OCI-LY7 (cell line): ENCODE data around the gene SDF2. TPM values are rescaled to one million over a fixed set of nuclear protein-coding genes. Genes with fewer than 3 reads are reported as not detected.

ENCODE experiments used
- BruUV-seq: library from RNA; stranded (reverse); fragments of 400-500 nt; replicated peaks from 2 replicates; lab custom pipeline; 2021; lab: Mats Ljungman, UMichigan
- CTCF ChIA-PET: fragments of 300-600 bp; sonication (Branson Sonifier 250); formaldehyde crosslinking; loops from one replicate; lab custom pipeline; 2022; ENCODE audit warnings: antibody characterized with exemption; ENCODE audit not compliant: unreplicated experiment; lab: Charles Lee
- POLR2A ChIA-PET: fragments of 300-600 bp; sonication (Branson Sonifier 250); formaldehyde crosslinking; loops from one replicate; lab custom pipeline; 2022; ENCODE audit warnings: antibody characterized with exemption; lab: Charles Lee
- DNase-seq: peaks from one replicate; pipeline ENCODE4 v3.0.0-alpha.2; 2015; ENCODE audit warnings: low spot score
- H2AFZ ChIP-seq: fragments of 200-600 bp; sonication (generic), shearing (Covaris generic); 2 replicates; pipeline ENCODE4 v1.6.1; 2014; ENCODE audit warnings: mild to moderate bottlenecking, antibody characterized with exemption, low read length, moderate library complexity
- H3K27ac ChIP-seq: fragments of 200-600 bp; sonication (generic); 2 replicates; pipeline ENCODE4 v1.5.1; 2014; ENCODE audit warnings: mixed run types, low read depth, mild to moderate bottlenecking, moderate library complexity, low read length, inconsistent platforms; ENCODE audit not compliant: poor library complexity, severe bottlenecking
- H3K36me3 ChIP-seq: fragments of 200-600 bp; sonication (generic); 2 replicates; pipeline ENCODE4 v1.6.1; 2014; ENCODE audit warnings: mild to moderate bottlenecking, antibody characterized with exemption, low read length, moderate library complexity, mixed read lengths; ENCODE audit not compliant: insufficient read depth
- H3K4me1 ChIP-seq: fragments of 200-600 bp; sonication (generic); 2 replicates; pipeline ENCODE4 v1.5.1; 2014; ENCODE audit warnings: mild to moderate bottlenecking, low read length; ENCODE audit not compliant: insufficient read depth, poor library complexity, severe bottlenecking
- H3K4me2 ChIP-seq: fragments of 200-600 bp; sonication (generic); 2 replicates; pipeline ENCODE4 v1.6.1; 2014; ENCODE audit warnings: mild to moderate bottlenecking, low read length
- H3K4me3 ChIP-seq: fragments of 200-600 bp; sonication (generic); 2 replicates; pipeline ENCODE4 v1.5.1; 2014; ENCODE audit warnings: mild to moderate bottlenecking, low read depth, low read length; ENCODE audit not compliant: poor library complexity, severe bottlenecking
- H3K79me2 ChIP-seq: fragments of 200-600 bp; sonication (generic); 2 replicates; pipeline ENCODE4 v1.6.1; 2016; ENCODE audit warnings: low read depth, mild to moderate bottlenecking, low read length, moderate library complexity, mixed read lengths; ENCODE audit not compliant: insufficient read depth
- H3K9me2 ChIP-seq: fragments of 200-600 bp; sonication (generic); 2 replicates; pipeline ENCODE4 v1.6.1; 2016; ENCODE audit warnings: mild to moderate bottlenecking, low read length, mixed read lengths; ENCODE audit not compliant: insufficient read depth
- H3K9me3 ChIP-seq: fragments of 200-600 bp; sonication (generic); 2 replicates; pipeline ENCODE4 v1.6.1; 2014; ENCODE audit warnings: mild to moderate bottlenecking, mixed run types, low read length, mixed read lengths
- H4K20me1 ChIP-seq: fragments of 200-600 bp; sonication (generic); 2 replicates; pipeline ENCODE4 v1.6.1; 2014; ENCODE audit warnings: mild to moderate bottlenecking, antibody characterized with exemption, low read length, moderate library complexity, mixed read lengths; ENCODE audit not compliant: insufficient read depth
- CTCF ChIP-seq: fragments of 200-600 bp; sonication (generic); conservative IDR thresholded peaks from 2 replicates; pipeline ENCODE4 v1.5.1; 2014; ENCODE audit warnings: mild to moderate bottlenecking, antibody characterized with exemption, low read length, moderate library complexity, mixed read lengths
- EZH2phosphoT487 ChIP-seq: fragments of 200-600 bp; sonication (generic); IDR thresholded peaks from 2 replicates; pipeline ENCODE4 v1.6.1; 2018; ENCODE audit warnings: low read depth, borderline replicate concordance, mild to moderate bottlenecking, mixed run types, antibody characterized with exemption, low read length, moderate library complexity, mixed read lengths
- intact Hi-C: fragments of 100-400 bp; cut with micrococcal nuclease; formaldehyde crosslinking; loops from one replicate; pipeline ENCODE4 v1.10.0; 2022; ENCODE audit not compliant: unreplicated experiment
- total RNA-seq, 2 experiments: library from RNA; depleted of rRNA in 1 of 2; stranded (reverse); fragments of >200 nt in 1 of 2; shearing (Covaris generic) in 1 of 2; gene quantifications; 2 replicates each; pipeline ENCODE4 v1.2.3, GENCODE V29; 2014 to 2022

Gene SDF2
- total RNA-seq, 2 experiments from 2014 or later = 31.8 to 38.6 TPM

DNA sequence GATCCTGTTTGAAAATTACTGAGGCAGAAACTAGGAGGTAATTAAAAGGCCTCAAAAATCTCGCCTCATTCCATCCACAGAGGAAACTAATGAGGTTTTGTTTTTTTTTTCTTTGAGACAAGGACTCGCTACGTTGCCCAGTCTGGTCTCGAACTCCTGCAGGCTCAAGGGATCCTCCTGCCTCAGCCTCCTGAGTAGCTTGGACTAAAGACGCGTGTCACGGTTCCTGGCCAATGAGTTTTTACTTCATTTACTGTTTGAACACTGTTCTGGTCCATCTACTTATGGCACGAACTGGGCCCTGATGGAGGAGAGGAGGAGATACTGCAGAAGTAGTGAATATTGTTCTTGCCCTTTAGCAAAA lies 16.1 kb downstream of the SDF2 start:
- H2AFZ ChIP-seq = peak overlapping the region; percentile 60; the same call in 1 of the 2 replicates
- CTCF ChIA-PET = interaction anchor here (0.6 to 2.3 kb wide), 3 partner anchors 15 to 155 kb away, joined by 3 to 13 read pairs (median 3); partner anchors contain the start of genes SDF2 and SUPT6H
- no peaks in the 10 kb centered on the region for H3K9me2 ChIP-seq
- DNase-seq = no peak
- POLR2A ChIA-PET = interaction anchor here (0.6 to 3.3 kb wide), 5 partner anchors 11 to 334 kb away, joined by 3 to 17 read pairs (median 4); partner anchors contain the start of genes SDF2 and SUPT6H
- peaks cover 53% of the 10 kb centered on the region for H3K36me3 ChIP-seq
- peaks cover 9% of the 10 kb centered on the region; the same call in 1 of the 2 replicates for H4K20me1 ChIP-seq
- peak overlapping the region; percentile 95 for H3K4me3 ChIP-seq
- no peaks in the 10 kb centered on the region for H3K9me3 ChIP-seq
- H3K27ac ChIP-seq = peak overlapping the region; percentile 70
- intact Hi-C loops = no loop called here
- no peak for TF ChIP-seq CTCF
- TF ChIP-seq EZH2phosphoT487 = no peak
- BruUV-seq = TSS peak; percentile 97
- H3K4me1 ChIP-seq = peaks cover 32% of the 10 kb centered on the region
- H3K4me2 ChIP-seq = peak overlapping the region; percentile 90
- H3K79me2 ChIP-seq = peaks cover 35% of the 10 kb centered on the region

DNA sequence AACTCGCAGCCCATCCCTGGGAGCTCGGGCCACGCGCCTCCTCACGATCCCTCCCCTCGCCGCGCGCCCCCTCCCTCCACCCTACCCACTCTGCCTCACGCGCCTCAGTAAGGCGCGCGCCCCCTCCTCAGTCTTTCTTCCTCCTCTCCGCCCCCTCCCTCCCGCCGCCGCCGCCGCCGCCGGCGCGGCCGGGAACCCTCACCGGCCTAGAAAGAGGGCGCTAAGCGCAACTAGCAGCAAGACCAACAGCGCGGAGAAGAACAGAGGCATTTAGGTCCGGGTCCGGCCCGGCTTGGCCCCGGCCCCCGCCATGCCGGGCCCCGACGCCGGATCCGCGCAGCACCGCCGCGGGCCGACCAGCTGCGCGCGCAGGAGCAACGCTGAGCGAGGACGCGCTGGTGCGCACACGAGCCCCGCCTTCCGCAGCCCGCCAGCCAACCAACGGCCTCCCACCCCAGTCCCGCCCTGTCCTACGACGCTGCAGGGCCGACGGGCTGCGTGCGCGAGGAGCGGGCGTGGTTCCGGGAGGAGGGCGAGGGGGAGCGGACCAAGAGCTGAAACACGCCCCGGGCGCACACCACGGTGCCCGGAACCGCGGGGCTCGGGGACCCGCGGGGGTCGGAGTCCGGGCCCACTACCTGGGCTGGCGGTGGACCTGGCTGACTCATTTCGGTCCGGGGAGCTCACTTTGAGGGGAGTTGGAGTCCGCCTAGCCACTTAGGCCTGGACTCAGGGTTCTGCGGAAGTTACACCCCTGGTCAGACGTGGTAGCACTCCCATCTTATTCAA lies 16.7 kb downstream of the SDF2 start, which contains the start of gene BLTP2:
BLTP2 (minus strand) TSS at position 372 of the 789 bp plus-strand sequence; CDS start at position 270, 102 bp downstream.
- Histone ChIP-seq H3K27ac (peak within 1 kb of the TSS; percentile 70), H4K20me1 (peaks cover 9% of the 10 kb centered on the region; the same call in 1 of the 2 replicates), H3K79me2 (peaks cover 37% of the 10 kb centered on the region), H3K36me3 (peaks cover 57% of the 10 kb centered on the region), H3K4me1 (peaks cover 32% of the 10 kb centered on the region), H3K9me3 (no peaks in the 10 kb centered on the region), H2AFZ (peak within 1 kb of the TSS; percentile 61), H3K4me3 (peak within 1 kb of the TSS; percentile 95), H3K9me2 (no peaks in the 10 kb centered on the region), H3K4me2 (peak within 1 kb of the TSS; percentile 90)
- ChIA-PET POLR2A (interaction anchor here (0.7 to 3.3 kb wide), 7 partner anchors 10 to 1012 kb away, joined by 3 to 17 read pairs (median 4); partner anchors contain the start of genes ALDOC, SDF2 and SUPT6H), CTCF (interaction anchor here (0.6 to 2.3 kb wide), 4 partner anchors 15 to 155 kb away, joined by 3 to 13 read pairs (median 3); partner anchors contain the start of genes SDF2 and SUPT6H)
- TF ChIP-seq EZH2phosphoT487 (no peak), CTCF (no peak)
- intact Hi-C loops = no loop called here
- BruUV-seq = no TSS peak
- DNase-seq = peak; percentile 97
